HG02571 (cell line): Measurements from ENCODE around the gene ETV5.

Source experiments
- ATAC-seq: cut with Tn5 transposase; IDR thresholded peaks from one replicate; pipeline ENCODE4 v1.9.1; 2021; ENCODE audit warnings: mild to moderate bottlenecking, moderate library complexity; ENCODE audit not compliant: unreplicated experiment

The ETV5 gene

GRCh38 chr3:186108941-186109865 is at the start of gene ETV5:
Gene ETV5, minus strand, starts transcription at chr3:186109089. Its CDS starts 3,221 bp downstream, at chr3:186105868.
- peak; percentile 93 for ATAC-seq

GRCh38 chr3:186154641-186155040 is 45.8 kb upstream of the ETV5 start:
- ATAC-seq, result no peak

GRCh38 chr3:186152889-186153292 is 44.0 kb upstream of the ETV5 start:
- peak; percentile 83 for ATAC-seq

GRCh38 chr3:186152361-186152798 is 43.5 kb upstream of the ETV5 start:
- no peak for ATAC-seq

- no peak for ATAC-seq
Observed at GRCh38 chr3:186151077-186151971, 42.4 kb upstream of the ETV5 start.

GRCh38 chr3:186150041-186150830 is 41.3 kb upstream of the ETV5 start:
- no peak for ATAC-seq

- ATAC-seq, result no peak
Observed at GRCh38 chr3:186149319-186149960, 40.6 kb upstream of the ETV5 start.

GRCh38 chr3:186144257-186144656 is 35.4 kb upstream of the ETV5 start:
- ATAC-seq, result no peak

GRCh38 chr3:186143250-186143649 is 34.4 kb upstream of the ETV5 start:
- ATAC-seq, result no peak

GRCh38 chr3:186142393-186142932 is 33.6 kb upstream of the ETV5 start:
- ATAC-seq, result no peak

GRCh38 chr3:186141790-186142189 is 32.9 kb upstream of the ETV5 start:
- no peak for ATAC-seq

- ATAC-seq, result no peak
Observed at GRCh38 chr3:186138272-186138981, 29.5 kb upstream of the ETV5 start.

- ATAC-seq, result no peak
Observed at GRCh38 chr3:186137051-186137685, 28.3 kb upstream of the ETV5 start.

- no peak for ATAC-seq
Observed at GRCh38 chr3:186133980-186134379, 25.1 kb upstream of the ETV5 start.

GRCh38 chr3:186132487-186132886 is 23.6 kb upstream of the ETV5 start:
- no peak for ATAC-seq

- no peak for ATAC-seq
Observed at GRCh38 chr3:186129206-186129605, 20.3 kb upstream of the ETV5 start.

- no peak for ATAC-seq
Observed at GRCh38 chr3:186128158-186128557, 19.3 kb upstream of the ETV5 start.

GRCh38 chr3:186127463-186127862 is 18.6 kb upstream of the ETV5 start:
- ATAC-seq, result no peak

GRCh38 chr3:186125118-186125517 is 16.2 kb upstream of the ETV5 start:
- ATAC-seq, result no peak
